Stimulated activated CD4-positive, alpha-beta T cell treated with anti-CD3 and anti-CD28 coated beads, TNF-alpha, amount 100 ng/mL, for 1 hour (primary cell): ENCODE measurements around the gene EEF1B2.

Experiments used
- DNase-seq, 3 donors: peaks; one replicate each; pipeline ENCODE4 v3.0.0-alpha.2; 2020; ENCODE audit warnings: low read depth in 3 of 3, low spot score in 1 of 3

EEF1B2 gene

DNA sequence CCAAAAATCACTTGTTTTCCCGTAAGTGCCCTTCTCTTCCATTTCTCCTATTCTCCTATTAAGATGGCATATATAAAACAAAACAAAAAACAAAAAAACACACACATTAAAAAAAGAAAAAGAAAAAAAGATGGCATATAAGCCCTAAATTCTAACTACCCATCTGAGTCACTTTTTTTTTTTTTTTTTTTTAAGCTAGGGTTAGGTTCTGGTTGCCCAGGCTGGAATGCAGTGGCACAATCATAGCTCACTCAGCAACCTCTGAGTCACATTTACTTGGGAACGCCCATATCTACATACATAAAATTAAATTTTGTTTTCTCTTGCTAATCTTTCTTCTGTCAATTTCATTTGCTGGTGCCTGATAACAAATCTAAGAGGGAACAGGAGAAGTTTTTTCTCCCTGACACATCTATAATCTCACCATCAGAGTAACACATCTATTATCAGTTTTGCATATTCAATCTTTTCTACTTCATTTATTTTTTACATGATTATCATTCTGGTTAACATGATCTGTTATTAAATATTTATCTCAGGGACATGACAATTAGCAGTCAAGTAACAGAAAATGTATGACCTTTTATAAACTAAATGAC lies 52.1 kb downstream of the EEF1B2 start:
- DNase-seq: no peak
